GM19467 (cell line): ENCODE measurements around the gene CCR4.
"Not testable (repeated sequence)": the region's sequence is repeated elsewhere in the genome, so short reads cannot be mapped to it uniquely, and the experiment has no call there.

Experiments
- ATAC-seq: cut with Tn5 transposase; IDR thresholded peaks from one replicate; pipeline ENCODE4 v1.9.1; 2021; ENCODE audit warnings: mild to moderate bottlenecking, moderate library complexity; ENCODE audit not compliant: unreplicated experiment

CCR4 gene

GRCh38 chr3:32977861-32978260 is 26.4 kb downstream of the CCR4 start:
- no peak for ATAC-seq

- no peak for ATAC-seq
These were observed 26.9 kb downstream of the CCR4 start for GRCh38 chr3:32978331-32978730.

- no peak for ATAC-seq
These were observed 31.7 kb downstream of the CCR4 start for GRCh38 chr3:32983124-32983523.

- not testable (repeated sequence) for ATAC-seq
These were observed 33.5 kb downstream of the CCR4 start for GRCh38 chr3:32984918-32985317.

GRCh38 chr3:32989171-32989570 is 37.7 kb downstream of the CCR4 start:
- no peak for ATAC-seq

- ATAC-seq: no peak
These were observed 38.7 kb downstream of the CCR4 start for GRCh38 chr3:32990116-32990515.

- ATAC-seq: no peak
These were observed 40.3 kb downstream of the CCR4 start for GRCh38 chr3:32991781-32992180.

- ATAC-seq: no peak
These were observed 40.9 kb downstream of the CCR4 start for GRCh38 chr3:32992310-32992686.

GRCh38 chr3:32994045-32994444 is 42.6 kb downstream of the CCR4 start:
- no peak for ATAC-seq

- ATAC-seq: no peak
These were observed 43.7 kb downstream of the CCR4 start for GRCh38 chr3:32995098-32995497.

GRCh38 chr3:32996048-32996754 is 44.8 kb downstream of the CCR4 start:
- ATAC-seq: no peak

- ATAC-seq: no peak
These were observed 45.3 kb downstream of the CCR4 start for GRCh38 chr3:32996755-32997091.

GRCh38 chr3:32998631-32999451 is 47.4 kb downstream of the CCR4 start:
- no peak for ATAC-seq

GRCh38 chr3:33000691-33001385 is 49.4 kb downstream of the CCR4 start:
- no peak for ATAC-seq

- ATAC-seq: no peak
These were observed 50.4 kb downstream of the CCR4 start for GRCh38 chr3:33001889-33002288.

- no peak for ATAC-seq
These were observed 51.9 kb downstream of the CCR4 start for GRCh38 chr3:33003308-33003707.

GRCh38 chr3:33004205-33004604 is 52.8 kb downstream of the CCR4 start:
- ATAC-seq: no peak

GRCh38 chr3:33004961-33005360 is 53.5 kb downstream of the CCR4 start:
- ATAC-seq: no peak
